ENCODE data around the gene PLN.

GRCh38 chr6:118558464-118559217 lies 10.5 kb downstream of the PLN start:
- TF ChIP-seq CTCF (IDR thresholded peaks at IDR 0.05; ENCODE audit: borderline replicate concordance, extremely low read depth, low read length, poor library complexity, severe bottlenecking) (no peak), EZH2 (IDR thresholded peaks at IDR 0.05; ENCODE audit: borderline replicate concordance, low read depth, low read length, severe bottlenecking) (no peak)

Data from DND-41 (cell line).